Measurements from ENCODE around the gene COMMD3. TPM values are rescaled to one million over a fixed set of nuclear protein-coding genes. Genes with fewer than 3 reads are reported as not detected.

Gene COMMD3
- total RNA-seq, result 10 to 100 TPM; 67.9 to 70.2 TPM

GRCh38 chr10:22316286-22317075, at the start of gene COMMD3:
Gene COMMD3 (plus strand): TSS chr10:22316388. CDS start chr10:22316418, 30 bp downstream.

GRCh38 chr10:22320591-22321155, 4.5 kb downstream of the COMMD3 start, which contains the start of gene BMI1:
Gene BMI1 (plus strand): TSS chr10:22321099. CDS start chr10:22326450, 5,351 bp downstream.

GRCh38 chr10:22345301-22346095, 29.3 kb downstream of the COMMD3 start, which contains the start of gene SPAG6:
Gene SPAG6 (plus strand): TSS chr10:22345496. CDS start chr10:22345612, 116 bp downstream.

Other genes starting within 250 kb of the COMMD3 start
- gene EBLN1, start 98.4 kb upstream of the COMMD3 start, total RNA-seq, result not detected
- gene BMI1, start 4.7 kb downstream of the COMMD3 start, total RNA-seq, result 10 to 100 TPM; 24.3 to 32.4 TPM
- gene SPAG6, start 29.1 kb downstream of the COMMD3 start, total RNA-seq, result under 1 TPM in 1 of 2 experiments, not detected in 1; 0.28 TPM

Data from activated naive CD4-positive, alpha-beta T cell treated with anti-CD3 and anti-CD28 coated beads, Interleukin-2, amount 10 ng/mL, durations not matched to agents 5 hours and 36 hours (primary cell).